HepG2 (cell line): ENCODE results near the gene PSG2. TPM values are rescaled to one million over a fixed set of nuclear protein-coding genes. Genes with fewer than 3 reads are reported as not detected.
"Not testable (repeated sequence)": the region's sequence is repeated elsewhere in the genome, so short reads cannot be mapped to it uniquely, and the experiment has no call there.

ENCODE experiments used
- ATAC-seq: fragments of 200-7000 bp; cut with Tn5 transposase; 3 replicates; pipeline ENCODE4 v1.9.1; 2020; ENCODE audit warnings: mild to moderate bottlenecking, moderate library complexity
- Bru-seq: library from RNA; stranded (reverse); fragments of 400-500 nt; gene quantifications from one replicate; lab custom pipeline; 2021; lab: Mats Ljungman, UMichigan
- BruChase-seq, 2 experiments: library from RNA; stranded (reverse); fragments of 400-500 nt; gene quantifications; one replicate each; lab custom pipeline; 2021; lab: Mats Ljungman, UMichigan
- BruUV-seq: library from RNA; stranded (reverse); fragments of 400-500 nt; replicated peaks from 2 replicates; lab custom pipeline; 2021; lab: Mats Ljungman, UMichigan
- CTCF ChIA-PET: fragments of 300-600 bp; formaldehyde crosslinking; extraction: SDS; loops from one replicate; lab custom pipeline; 2021; ENCODE audit warnings: low total read pairs, inconsistent platforms, low intra/inter-chr PET ratio; lab: Yijun Ruan, JAX
- POLR2A ChIA-PET: fragments of 350-600 bp; sonication (Branson Sonifier 250); formaldehyde crosslinking; loops from one replicate; lab custom pipeline; 2020; ENCODE audit warnings: antibody characterized with exemption, inconsistent platforms; lab: Yijun Ruan, JAX
- DNase-seq: peaks from one replicate; pipeline ENCODE4 v3.0.0-alpha.2; 2015; ENCODE audit warnings: low spot score
- FAIRE-seq: peaks from 3 replicates; lab custom pipeline; 2011; peaks lifted over from hg19 to GRCh38; lab: Jason Lieb, UNC
- H2AFZ ChIP-seq: one replicate; pipeline ENCODE4 v1.6.1; 2011; ENCODE audit warnings: low read length, inconsistent platforms
- H3K27ac ChIP-seq: fragments of 300-600 bp; 3 replicates; pipeline ENCODE4 v1.8.0; 2011; ENCODE audit warnings: mixed run types, mild to moderate bottlenecking, mixed read lengths, low read length, inconsistent platforms; ENCODE audit not compliant: insufficient read depth; ENCODE audit errors: extremely low read length
- H3K27me3 ChIP-seq, 2 experiments: fragments of 200-600 bp in 1 of 2; 2 replicates in 1 of 2; 3 replicates in 1 of 2; pipeline versions ENCODE4 v1.6.0 to v1.8.0; 2011; ENCODE audit warnings: low read length in 2 of 2, mild to moderate bottlenecking in 2 of 2, moderate library complexity in 2 of 2, inconsistent platforms in 1 of 2; ENCODE audit not compliant: insufficient read depth in 2 of 2, control insufficient read depth in 1 of 2
- H3K36me3 ChIP-seq, 2 experiments: fragments of 200-600 bp in 1 of 2; replicated peaks in 1 of 2; 2 replicates in 1 of 2; 3 replicates in 1 of 2; pipeline versions ENCODE4 v1.5.1 to v1.8.0; 2011; ENCODE audit warnings: low read length in 2 of 2, inconsistent platforms in 1 of 2; ENCODE audit not compliant: insufficient read depth in 2 of 2, control insufficient read depth in 1 of 2
- H3K4me1 ChIP-seq: 2 replicates; pipeline ENCODE4 v1.5.1; 2012; ENCODE audit warnings: low read length, inconsistent platforms; ENCODE audit not compliant: insufficient read depth
- H3K4me2 ChIP-seq: 2 replicates; pipeline ENCODE4 v1.6.0; 2011; ENCODE audit warnings: low read depth, low read length, inconsistent platforms
- H3K4me3 ChIP-seq, 3 experiments: fragments of 200-600 bp in 1 of 3; sonication (generic), shearing (Covaris generic) in 1 of 3; replicated peaks in 1 of 3; 2 replicates each; pipeline ENCODE4 v1.5.1; 2011 to 2016; ENCODE audit warnings: low read length in 3 of 3, inconsistent platforms in 2 of 3, low read depth in 2 of 3, mild to moderate bottlenecking in 2 of 3, control low read depth in 1 of 3, mixed read lengths in 1 of 3; ENCODE audit not compliant: insufficient read depth in 1 of 3
- H3K79me2 ChIP-seq: one replicate; pipeline ENCODE4 v1.6.1; 2011; ENCODE audit warnings: low read length, inconsistent platforms; ENCODE audit not compliant: insufficient read depth
- H3K9ac ChIP-seq: 2 replicates; pipeline ENCODE4 v1.6.0; 2011; ENCODE audit warnings: mild to moderate bottlenecking, low read depth, low read length, inconsistent platforms; ENCODE audit not compliant: insufficient read depth
- H3K9me3 ChIP-seq: 2 replicates; pipeline ENCODE4 v1.5.1; 2012; ENCODE audit warnings: mild to moderate bottlenecking, low read length
- H4K20me1 ChIP-seq: 2 replicates; pipeline ENCODE4 v1.6.0; 2011; ENCODE audit warnings: inconsistent platforms, mild to moderate bottlenecking, low read length, moderate library complexity; ENCODE audit not compliant: insufficient read depth
- WGBS: methylation state at CpG from one replicate; pipeline ENCODE4 v1.1.6; 2017; ENCODE audit warnings: low lambda C conversion rate; 5-methylcytosine and 5-hydroxymethylcytosine counted together
- in situ Hi-C: cut with HindIII; loops from 2 replicates; pipeline ENCODE4 v1.10.0; 2017; ENCODE audit warnings: low pct_unique_long_range_greater_than_20kb; ENCODE audit not compliant: extremely low pct_ligation_motif_present
- intact Hi-C: fragments of 100-400 bp; cut with micrococcal nuclease; formaldehyde crosslinking; loops from one replicate; pipeline ENCODE4 v1.10.0; 2022; ENCODE audit not compliant: unreplicated experiment
- long read RNA-seq, 2 experiments: library from RNA in 1 of 2; library from polyadenylated mRNA in 1 of 2; stranded (forward) in 1 of 2; unstranded in 1 of 2; transcript quantifications; one replicate each; pipeline ENCODE4 v2.0.0, GENCODE V29; 2019 to 2022
- polyA minus RNA-seq, 3 experiments: library from RNA; depleted of rRNA, polyadenylated mRNA; stranded (reverse); fragments of >200 nt; gene quantifications; 2 replicates each; pipeline ENCODE4 v1.2.3, GENCODE V29; 2011; ENCODE audit warnings: low replicate concordance in 1 of 3
- polyA plus RNA-seq, 8 experiments: library from polyadenylated mRNA; depleted of rRNA in 3 of 8; stranded (reverse) in 7 of 8; unstranded in 1 of 8; fragments of >200 nt; fragmentation: Illumina TruSeq in 4 of 8; extraction: Trizol in 4 of 8; gene quantifications; 2 replicates each; pipeline versions ENCODE4 v1.2.1 to v1.2.3, GENCODE V29; 2011 to 2016; ENCODE audit warnings: low read depth in 4 of 8, missing spikeins in 1 of 8, mixed read lengths in 1 of 8; ENCODE audit not compliant: insufficient read depth in 1 of 8
- total RNA-seq, 5 experiments: library from RNA; depleted of rRNA; stranded (reverse); fragments of >200 nt; fragmentation: Illumina TruSeq; extraction: Trizol; gene quantifications; 2 replicates each; pipeline ENCODE4 v1.2.3, GENCODE V29; 2016; ENCODE audit warnings: low read depth in 1 of 5

PSG2 gene
- total RNA-seq (2016; rRNA removed; fragmentation: Illumina TruSeq; extraction: Trizol) (not detected in 2 replicates), polyA plus RNA-seq (2011; rRNA removed) (not detected in 2 replicates), polyA minus RNA-seq (2011; rRNA and poly(A)+ RNA removed; ENCODE audit: low replicate concordance) (not detected in 2 replicates), Bru-seq, nascent RNA (not detected), BruChase-seq, experiment 1, labeled RNA remaining after a 6-hour chase (not detected), BruChase-seq, experiment 2, labeled RNA remaining after a 2-hour chase (not detected)
- total RNA-seq (2016; cell fraction: cytosol; rRNA removed; fragmentation: Illumina TruSeq; extraction: Trizol; ENCODE audit: low read depth), result not detected in 2 replicates
- not detected in 2 replicates for total RNA-seq (2016; cell fraction: insoluble cytoplasmic fraction; rRNA removed; fragmentation: Illumina TruSeq; extraction: Trizol)
- not detected in 2 replicates for total RNA-seq (2016; cell fraction: membrane; rRNA removed; fragmentation: Illumina TruSeq; extraction: Trizol)
- total RNA-seq (2016; cell fraction: nucleus; rRNA removed; fragmentation: Illumina TruSeq; extraction: Trizol), result not detected in 2 replicates
- polyA plus RNA-seq (2011; cell fraction: cytosol; rRNA removed), result not detected in 2 replicates
- not detected in 2 replicates for polyA plus RNA-seq (2011; cell fraction: nucleus; rRNA removed)
- polyA plus RNA-seq (2012), result not detected in 2 replicates
- not detected in 2 replicates for polyA plus RNA-seq (2016; cell fraction: cytosol; fragmentation: Illumina TruSeq; extraction: Trizol; ENCODE audit: low read depth)
- polyA plus RNA-seq (2016; cell fraction: insoluble cytoplasmic fraction; fragmentation: Illumina TruSeq; extraction: Trizol; ENCODE audit: low read depth), result not detected in 2 replicates
- polyA plus RNA-seq (2016; cell fraction: membrane; fragmentation: Illumina TruSeq; extraction: Trizol; ENCODE audit: low read depth), result not detected in 2 replicates
- polyA plus RNA-seq (2016; cell fraction: nucleus; fragmentation: Illumina TruSeq; extraction: Trizol; ENCODE audit: insufficient read depth, low read depth), result not detected in 2 replicates
- not detected in 2 replicates for polyA minus RNA-seq (2011; cell fraction: cytosol; rRNA and poly(A)+ RNA removed)
- polyA minus RNA-seq (2011; cell fraction: nucleus; rRNA and poly(A)+ RNA removed), result not detected in 2 replicates
- long read RNA-seq, experiment 1, result 0 reads
- long read RNA-seq, experiment 2, result 0 reads

- in situ Hi-C loops, POLR2A ChIA-PET, BruUV-seq: not testable (repeated sequence)
Observed at GRCh38 chr19:43082601-43083000, at the start of gene PSG2. PSG2 (minus strand) TSS chr19:43082701; CDS start chr19:43082569, 132 bp downstream.

GRCh38 chr19:43131281-43131842 is 48.9 kb upstream of the PSG2 start:
- H3K4me1 ChIP-seq, H3K79me2 ChIP-seq, H3K9me3 ChIP-seq, H3K9ac ChIP-seq, H3K4me2 ChIP-seq, FAIRE-seq, H3K27ac ChIP-seq, POLR2A ChIA-PET, ATAC-seq, H3K4me3 ChIP-seq, H2AFZ ChIP-seq, H4K20me1 ChIP-seq, intact Hi-C loops, CTCF ChIA-PET, H3K27me3 ChIP-seq, in situ Hi-C loops, H3K36me3 ChIP-seq, BruUV-seq, DNase-seq: not testable (repeated sequence)
- 0% methylated on average over 8 of the region's 8 CpGs for WGBS

More at GRCh38 chr19:43082601-43083000, at the start of gene PSG2:
- H3K4me1 ChIP-seq, H3K4me3 ChIP-seq, H3K36me3 ChIP-seq, H3K27me3 ChIP-seq, H3K27ac ChIP-seq, intact Hi-C loops, DNase-seq, H4K20me1 ChIP-seq, H2AFZ ChIP-seq, ATAC-seq, FAIRE-seq, H3K9me3 ChIP-seq, H3K4me2 ChIP-seq, H3K9ac ChIP-seq, CTCF ChIA-PET, H3K79me2 ChIP-seq: not testable (repeated sequence)
- WGBS, result 0% methylated on average over 1 of the region's 2 CpGs

GRCh38 chr19:43129197-43129596 is 46.7 kb upstream of the PSG2 start:
- intact Hi-C loops, H3K4me1 ChIP-seq, H3K27ac ChIP-seq, H2AFZ ChIP-seq, POLR2A ChIA-PET, in situ Hi-C loops, H3K4me3 ChIP-seq, H3K9me3 ChIP-seq, H3K4me2 ChIP-seq, ATAC-seq, DNase-seq, H3K36me3 ChIP-seq, H3K9ac ChIP-seq, BruUV-seq, FAIRE-seq, H3K79me2 ChIP-seq, CTCF ChIA-PET, H3K27me3 ChIP-seq, H4K20me1 ChIP-seq: not testable (repeated sequence)
- WGBS, result 41% methylated on average over 7 of the region's 7 CpGs
